ENCODE data around the gene GRIN2C.
"Not testable (repeated sequence)": the region's sequence is repeated elsewhere in the genome, so short reads cannot be mapped to it uniquely, and the experiment has no call there.

Gene GRIN2C

DNA sequence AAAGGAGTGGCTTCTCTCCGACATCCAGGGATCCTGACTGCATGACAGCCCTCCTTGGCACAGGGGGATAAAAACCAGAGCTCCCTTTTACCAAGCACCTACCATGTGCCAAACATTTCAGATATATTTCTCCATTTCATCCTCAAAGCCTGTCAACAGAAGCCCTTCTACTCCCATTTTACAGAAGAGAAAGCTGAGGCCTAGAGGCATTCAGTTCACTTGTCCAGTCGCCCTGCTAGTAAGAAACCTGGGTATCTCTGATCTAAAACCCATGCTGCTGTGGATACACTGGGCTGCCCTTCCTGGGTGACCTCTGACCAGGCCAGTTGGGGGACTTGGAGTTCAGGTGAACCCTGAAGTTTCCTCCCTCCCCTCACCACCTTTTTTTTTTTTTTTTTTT lies 19.0 kb upstream of the GRIN2C start:
- DNase-seq: no peak

DNA sequence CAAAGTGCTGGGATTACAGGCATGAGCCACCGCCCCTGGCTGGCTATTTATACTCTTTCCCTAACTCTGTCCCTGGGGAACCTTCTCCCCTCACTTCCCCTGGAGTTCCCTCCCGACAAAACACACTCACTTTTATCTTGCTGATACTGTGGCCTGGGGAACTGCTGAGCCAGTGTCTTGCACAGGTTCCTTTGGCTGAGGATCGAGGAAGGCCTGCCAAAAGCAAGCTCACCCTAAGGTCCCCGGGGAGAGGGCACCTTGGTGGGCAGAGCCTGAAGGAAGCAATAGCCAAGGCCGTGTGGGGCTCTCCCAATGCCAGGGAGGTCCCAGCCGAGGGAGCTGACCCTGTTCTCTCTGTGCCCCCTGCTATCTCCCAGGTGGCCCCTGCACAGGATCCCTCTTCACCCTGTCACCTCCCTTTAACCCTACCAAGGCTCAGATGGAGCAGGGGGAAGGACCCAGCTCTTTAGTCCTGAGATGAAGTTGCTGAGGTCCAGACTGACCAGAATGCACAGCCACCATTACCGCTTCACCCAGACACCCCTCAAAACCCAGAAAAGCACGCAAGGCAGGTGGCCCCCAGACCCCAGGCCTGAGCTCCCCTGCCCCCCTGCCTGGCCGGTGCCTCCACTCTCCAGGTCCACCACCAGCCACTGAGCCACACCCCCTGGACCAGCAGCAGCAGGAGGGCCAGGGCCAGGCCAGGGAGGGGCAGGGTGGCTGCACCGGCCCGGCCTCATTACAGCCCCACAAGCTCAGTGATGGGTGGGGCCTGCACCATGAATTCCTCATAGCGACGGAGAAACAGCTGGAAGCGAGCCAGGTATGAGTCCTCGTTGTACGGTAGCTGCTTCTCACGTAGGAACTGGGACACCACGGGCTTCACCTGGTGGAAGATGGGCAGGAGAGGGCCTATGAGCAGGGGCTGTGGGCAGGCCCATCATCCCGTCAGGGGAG lies 18.2 kb upstream of the GRIN2C start:
- DNase-seq: no peak

DNA sequence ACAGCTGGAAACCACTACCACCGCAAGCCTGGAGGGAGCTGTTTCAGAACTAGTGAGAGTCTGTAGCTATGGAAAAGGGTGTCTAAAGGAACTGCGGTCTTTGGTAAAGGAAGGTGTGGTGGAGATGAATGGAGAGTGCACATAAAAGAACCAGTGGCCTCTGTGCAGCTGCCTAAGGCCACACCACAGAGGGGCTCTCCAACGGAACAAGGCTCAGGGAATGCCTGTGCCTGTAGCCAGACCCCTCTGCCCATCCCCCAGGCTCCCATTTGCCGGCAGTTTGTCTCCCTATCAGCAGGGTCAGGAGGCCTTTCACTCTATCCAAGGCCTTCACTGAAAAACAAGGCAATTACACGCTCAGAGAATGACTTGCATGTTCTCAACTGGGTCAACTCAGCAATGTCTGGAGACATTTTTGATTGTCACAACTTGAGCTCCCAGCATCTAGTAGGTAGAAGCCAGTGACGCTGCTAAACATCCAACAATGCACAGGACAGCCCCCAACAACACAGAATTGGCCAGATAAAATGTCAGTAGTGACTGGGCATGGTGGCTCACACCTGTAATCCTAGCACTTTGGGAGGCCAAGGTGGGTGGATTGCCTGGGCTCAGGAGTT lies 16.4 kb upstream of the GRIN2C start:
- no peak for DNase-seq

DNA sequence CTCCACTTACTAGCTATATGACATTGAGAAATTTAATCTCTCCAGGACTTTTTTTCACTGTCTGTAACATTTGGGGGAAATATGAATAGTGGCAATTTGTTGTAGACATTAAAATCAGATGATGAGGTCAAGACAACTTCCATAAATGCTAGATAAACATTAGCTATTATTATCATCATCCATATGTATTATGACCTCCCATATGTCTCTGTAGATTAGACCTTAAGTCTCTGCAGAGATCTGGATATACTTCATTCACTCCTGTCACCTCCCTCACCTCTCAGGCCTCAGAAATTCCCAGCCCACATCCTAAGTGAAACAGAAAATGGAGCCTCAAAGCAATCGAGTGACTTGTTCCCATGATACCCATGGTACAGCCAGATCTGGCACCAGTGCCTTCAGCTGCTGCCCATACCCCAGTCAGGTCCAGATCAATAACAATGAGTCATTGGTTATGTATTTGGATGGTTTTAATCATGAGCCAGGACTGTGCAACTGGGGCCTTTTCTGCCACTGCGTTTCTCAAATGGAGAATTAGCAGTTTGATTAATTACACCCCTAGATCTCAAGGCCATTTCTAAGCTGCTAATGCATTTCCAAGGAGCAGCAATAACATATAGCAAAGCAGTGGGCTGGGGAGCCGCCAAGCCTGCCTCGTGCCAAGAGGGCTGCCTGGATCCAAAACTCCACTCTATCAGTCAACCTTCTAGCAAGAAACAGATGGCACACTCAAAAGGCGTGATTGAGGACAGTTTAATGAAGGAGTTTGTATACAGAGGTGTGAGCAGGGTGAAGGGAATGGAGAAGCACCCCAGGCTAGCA lies 15.7 kb upstream of the GRIN2C start:
- DNase-seq: peak; percentile 74

- no peak for DNase-seq
Measured at GRCh38 chr17:74874615-74875037, 14.9 kb upstream of the GRIN2C start.

DNA sequence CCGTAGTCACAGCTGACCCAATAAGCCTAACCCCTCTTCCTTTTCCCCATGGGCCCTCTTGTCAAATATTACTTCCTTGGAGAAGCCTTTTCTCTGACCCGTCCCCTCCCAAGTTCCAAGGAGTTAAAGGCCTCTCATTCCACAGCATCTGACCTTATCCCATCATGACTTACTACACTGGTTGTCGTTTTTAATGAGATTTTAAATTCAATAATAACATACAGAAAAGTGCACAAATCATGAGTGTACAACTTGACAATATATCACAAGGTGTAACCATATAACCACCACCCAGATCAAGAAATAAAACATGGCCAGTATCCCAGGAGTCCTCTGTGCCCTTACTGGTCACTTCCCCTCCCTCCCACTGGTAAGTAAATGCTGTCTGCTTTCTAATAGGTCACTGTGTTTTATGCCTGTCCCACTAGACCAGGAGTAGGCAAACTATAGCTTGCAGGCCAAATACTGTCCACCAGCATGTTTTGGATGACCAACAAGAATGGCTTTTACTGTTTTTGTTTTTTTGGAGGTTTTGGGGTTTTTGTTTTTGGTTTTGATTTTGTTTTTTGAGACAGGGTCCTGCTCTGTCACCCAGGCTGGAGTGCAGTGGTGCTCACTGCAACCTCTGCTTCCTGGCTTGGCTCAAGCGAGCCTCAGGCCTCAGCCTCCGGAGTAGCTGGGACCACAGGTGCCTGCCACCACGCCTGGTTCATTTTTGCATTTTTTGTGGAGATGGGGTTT lies 14.4 kb upstream of the GRIN2C start:
- no peak for DNase-seq

GRCh38 chr17:74873037-74873873 lies 13.6 kb upstream of the GRIN2C start:
- peak; percentile 98 for DNase-seq

GRCh38 chr17:74872313-74873036 lies 12.8 kb upstream of the GRIN2C start, which contains the start of gene FDXR:
FDXR (minus strand) TSS chr17:74872994; CDS start chr17:74872944, 50 bp downstream.
- DNase-seq: no peak

- no peak for DNase-seq
Measured at GRCh38 chr17:74871356-74872076, 11.8 kb upstream of the GRIN2C start.

GRCh38 chr17:74870512-74870911 lies 10.8 kb upstream of the GRIN2C start:
- DNase-seq: no peak

GRCh38 chr17:74870028-74870427 lies 10.3 kb upstream of the GRIN2C start:
- DNase-seq: not testable (repeated sequence)

- no peak for DNase-seq
Measured at GRCh38 chr17:74868908-74869255, 9.2 kb upstream of the GRIN2C start.

DNA sequence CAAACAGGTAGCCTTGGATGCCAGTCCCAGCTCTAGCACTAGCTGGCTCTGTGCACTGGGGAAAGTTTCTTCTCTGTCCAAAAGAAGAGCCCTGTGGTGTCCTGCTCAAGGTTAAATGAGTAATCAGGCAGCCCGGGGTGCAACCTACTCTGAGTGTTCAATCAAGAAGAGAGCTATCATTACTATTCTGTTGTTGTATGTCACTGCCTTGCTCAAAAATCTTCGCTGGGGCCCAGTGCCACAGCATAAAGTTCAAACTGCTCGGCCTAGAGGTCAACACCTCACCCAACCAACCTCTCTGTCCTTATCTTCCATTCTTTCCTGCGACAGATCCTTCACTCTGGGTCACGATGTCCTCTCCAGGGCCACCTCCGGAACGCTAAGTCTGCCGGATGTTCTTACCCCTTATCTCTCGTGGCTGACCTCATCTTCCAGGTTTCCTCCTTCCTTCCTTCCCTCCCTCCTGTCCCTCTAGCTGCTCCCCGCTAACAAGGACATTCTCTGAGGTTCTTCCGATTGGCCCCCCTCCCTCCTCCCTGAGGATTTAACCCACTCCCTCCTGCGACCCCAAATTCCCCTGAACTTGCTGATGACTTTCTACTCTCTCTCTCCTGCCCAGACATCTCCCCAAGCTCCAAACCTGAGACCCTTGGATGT lies 8.7 kb upstream of the GRIN2C start:
- no peak for DNase-seq

DNA sequence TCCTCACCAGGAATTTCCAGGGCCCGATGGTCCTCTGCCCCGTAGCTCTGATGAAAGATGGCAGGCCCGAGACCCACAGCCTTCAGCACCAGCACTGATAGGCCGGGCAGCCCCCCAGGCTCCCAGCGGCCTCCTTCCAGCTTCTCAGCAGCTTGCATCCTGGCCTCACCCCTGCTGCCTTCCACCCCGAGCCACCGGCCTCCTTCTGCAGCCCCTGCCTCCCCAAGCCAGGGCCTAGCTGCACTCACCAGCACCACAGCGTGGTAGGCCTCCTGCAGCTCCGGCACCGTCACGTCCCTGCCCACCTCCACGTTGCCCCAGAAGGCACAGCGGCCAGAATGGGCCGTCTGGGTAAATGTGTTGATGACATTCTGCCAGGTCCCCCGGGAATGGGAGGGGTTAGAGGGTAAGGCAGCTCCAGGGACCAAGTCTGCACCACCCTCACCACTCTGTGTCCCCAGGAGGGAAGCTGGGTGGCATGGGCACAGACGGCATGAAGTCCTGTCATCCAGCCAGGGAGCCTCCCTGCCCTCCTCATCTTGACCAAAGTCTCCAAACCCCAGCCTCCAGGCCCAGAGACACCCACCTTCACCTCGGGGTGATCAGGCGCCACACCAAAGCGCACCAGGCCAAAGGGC lies 6.6 kb upstream of the GRIN2C start:
- no peak for DNase-seq

- no peak for DNase-seq
Measured at GRCh38 chr17:74865504-74866197, 6.0 kb upstream of the GRIN2C start.

- no peak for DNase-seq
Measured at GRCh38 chr17:74864866-74865395, 5.2 kb upstream of the GRIN2C start.

DNA sequence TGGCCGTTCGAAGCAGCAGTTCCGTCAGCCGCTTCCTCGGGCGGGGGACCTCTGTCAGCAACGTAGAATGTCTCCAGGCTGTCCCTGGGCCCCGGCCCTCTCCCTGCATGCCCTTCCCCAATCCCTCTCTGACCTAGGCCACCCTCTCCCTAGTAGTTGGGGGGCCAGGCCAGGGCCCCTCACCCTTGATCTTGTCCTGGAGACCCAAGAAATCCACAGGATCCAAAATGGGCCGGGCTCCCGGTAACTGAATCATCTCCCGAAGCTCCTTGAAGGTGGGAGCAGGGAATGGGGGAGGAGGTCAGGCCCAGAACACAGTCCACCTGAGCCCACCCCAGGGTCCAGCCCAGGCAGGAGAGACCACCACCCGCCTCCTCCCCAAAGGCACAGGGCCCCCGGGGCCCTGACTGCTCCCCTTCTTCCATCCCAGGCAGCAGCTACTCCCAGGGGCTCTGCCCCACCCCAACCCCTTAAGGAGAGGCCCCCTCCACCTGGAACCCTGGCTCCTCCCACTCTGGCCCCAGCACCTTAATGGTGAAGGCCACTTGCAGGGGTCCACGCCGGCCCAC lies 4.7 kb upstream of the GRIN2C start:
- no peak for DNase-seq

Data from DMS 273 treated with DMSO at 0.1 percent for 48 hours (cell line).